HCT116 (cell line): ENCODE measurements around the gene TIAM2. TPM values are rescaled to one million over a fixed set of nuclear protein-coding genes. Genes with fewer than 3 reads are reported as not detected.

ENCODE experiments used
- ATAC-seq: fragments of 200-7000 bp; cut with Tn5 transposase; 2 replicates; pipeline ENCODE4 v1.9.1; 2020; ENCODE audit warnings: mild to moderate bottlenecking, moderate library complexity
- BruUV-seq: library from RNA; stranded (reverse); fragments of 400-500 nt; replicated peaks from 2 replicates; lab custom pipeline; 2021; lab: Mats Ljungman, UMichigan
- CTCF ChIA-PET: fragments of 300-600 bp; sonication (Branson Sonifier 250); formaldehyde crosslinking; loops from one replicate; lab custom pipeline; 2021; ENCODE audit warnings: antibody characterized with exemption; lab: Charles Lee
- POLR2A ChIA-PET: fragments of 300-600, 350-600 bp; sonication (Branson Sonifier 250); formaldehyde crosslinking; loops from one replicate; lab custom pipeline; 2021; ENCODE audit warnings: antibody characterized with exemption; lab: Charles Lee
- RAD21 ChIA-PET, 2 experiments: fragments of 300-600 bp; sonication (Branson Sonifier 250); formaldehyde crosslinking; loops; one replicate each; lab custom pipeline; 2023; ENCODE audit warnings: low total read pairs in 2 of 2; ENCODE audit not compliant: uncharacterized antibody in 2 of 2, unreplicated experiment in 2 of 2, low non-redundant PET in 1 of 2; lab: Charles Lee
- DNase-seq: peaks from one replicate; pipeline ENCODE4 v3.0.0-alpha.2; 2010; ENCODE audit warnings: low read depth, low spot score
- H2AFZ ChIP-seq: fragments of 200-600 bp; shearing (Covaris generic), sonication (generic); 2 replicates; pipeline ENCODE4 v1.6.1; 2017; ENCODE audit warnings: low read depth, mixed run types, mixed read lengths, antibody characterized with exemption, low read length; ENCODE audit not compliant: poor library complexity, severe bottlenecking
- H3K27ac ChIP-seq: 2 replicates; pipeline ENCODE4 v1.5.1; 2012; ENCODE audit warnings: low read depth, low read length
- H3K27me3 ChIP-seq: fragments of 200-600 bp; sonication (generic); 2 replicates; pipeline ENCODE4 v1.6.1; 2016; ENCODE audit warnings: mixed run types, low read length, mixed read lengths; ENCODE audit not compliant: insufficient read depth
- H3K36me3 ChIP-seq, 2 experiments: fragments of 200-500 bp in 1 of 2; fragments of 200-600 bp in 1 of 2; sonication (Bioruptor generic) in 1 of 2; sonication (generic) in 1 of 2; 2 replicates each; pipeline versions ENCODE4 v1.5.1 to v1.6.1; 2014 to 2016; ENCODE audit warnings: low read length in 2 of 2, inconsistent platforms in 1 of 2, mixed read lengths in 1 of 2, mixed run types in 1 of 2; ENCODE audit not compliant: insufficient read depth in 2 of 2, control insufficient read depth in 1 of 2
- H3K4me1 ChIP-seq, 2 experiments: fragments of 200-600 bp in 1 of 2; sonication (generic) in 1 of 2; 2 replicates each; pipeline versions ENCODE4 v1.5.1 to v1.6.1; 2012 to 2017; ENCODE audit warnings: low read length in 2 of 2, inconsistent platforms in 1 of 2, mild to moderate bottlenecking in 1 of 2, mixed read lengths in 1 of 2, mixed run types in 1 of 2, moderate library complexity in 1 of 2; ENCODE audit not compliant: insufficient read depth in 2 of 2, control insufficient read depth in 1 of 2
- H3K4me2 ChIP-seq: fragments of 200-600 bp; sonication (generic); 2 replicates; pipeline ENCODE4 v1.6.1; 2017; ENCODE audit warnings: mixed run types, low read length, mixed read lengths
- H3K4me3 ChIP-seq, 2 experiments: fragments of 200-600 bp in 1 of 2; sonication (generic) in 1 of 2; replicated peaks in 1 of 2; 2 replicates each; pipeline ENCODE4 v1.5.1; 2011 to 2016; ENCODE audit warnings: low read length in 2 of 2, control low read depth in 1 of 2, low read depth in 1 of 2, mild to moderate bottlenecking in 1 of 2, mixed read lengths in 1 of 2, mixed run types in 1 of 2
- H3K79me2 ChIP-seq: fragments of 200-600 bp; sonication (generic); 2 replicates; pipeline ENCODE4 v1.6.1; 2017; ENCODE audit warnings: mild to moderate bottlenecking, mixed run types, low read length, moderate library complexity, mixed read lengths; ENCODE audit not compliant: insufficient read depth
- H3K9ac ChIP-seq: fragments of 200-600 bp; sonication (generic); 2 replicates; pipeline ENCODE4 v1.6.1; 2016; ENCODE audit warnings: low read length, mixed read lengths
- H3K9me2 ChIP-seq: fragments of 200-600 bp; sonication (generic), shearing (Covaris generic); 2 replicates; pipeline ENCODE4 v1.6.1; 2017; ENCODE audit warnings: mixed run types, mild to moderate bottlenecking, moderate library complexity; ENCODE audit not compliant: insufficient read depth
- H3K9me3 ChIP-seq, 2 experiments: fragments of 200-500 bp in 1 of 2; fragments of 200-600 bp in 1 of 2; sonication (Bioruptor generic) in 1 of 2; sonication (generic) in 1 of 2; 2 replicates each; pipeline ENCODE4 v1.6.1; 2014 to 2017; ENCODE audit warnings: low read length in 2 of 2, mixed read lengths in 2 of 2, inconsistent platforms in 1 of 2, low read depth in 1 of 2, mild to moderate bottlenecking in 1 of 2, mixed run types in 1 of 2, moderate library complexity in 1 of 2; ENCODE audit not compliant: control insufficient read depth in 1 of 2, insufficient read depth in 1 of 2
- H4K20me1 ChIP-seq: fragments of 200-600 bp; sonication (generic), shearing (Covaris generic); 2 replicates; pipeline ENCODE4 v1.6.1; 2017; ENCODE audit warnings: mixed run types, mild to moderate bottlenecking, moderate library complexity; ENCODE audit not compliant: insufficient read depth
- EGR1 ChIP-seq: IDR thresholded peaks from 2 replicates; pipeline ENCODE4 v1.6.1; 2012; ENCODE audit warnings: low read depth
- EZH2phosphoT487 ChIP-seq: fragments of 200-600 bp; IDR thresholded peaks from 2 replicates; pipeline ENCODE4 v1.6.1; 2018; ENCODE audit warnings: antibody characterized with exemption, borderline replicate concordance
- FOSL1 ChIP-seq: IDR thresholded peaks from 2 replicates; pipeline ENCODE4 v1.6.1; 2012; ENCODE audit warnings: low read depth
- JUND ChIP-seq: IDR thresholded peaks from 2 replicates; pipeline ENCODE4 v1.6.1; 2012
- POLR2AphosphoS5 ChIP-seq: IDR thresholded peaks from 2 replicates; pipeline ENCODE4 v1.6.1; 2011; ENCODE audit warnings: mild to moderate bottlenecking, low read depth, low read length, moderate library complexity
- RAD21 ChIP-seq: IDR thresholded peaks from 2 replicates; pipeline ENCODE4 v1.6.1; 2012; ENCODE audit warnings: low read depth, mild to moderate bottlenecking
- SIN3A ChIP-seq: IDR thresholded peaks from 2 replicates; pipeline ENCODE4 v1.6.1; 2012; ENCODE audit warnings: low read depth
- TCF7L2 ChIP-seq: IDR thresholded peaks from 2 replicates; pipeline ENCODE4 v1.7.0; 2011; ENCODE audit warnings: borderline replicate concordance, inconsistent platforms; ENCODE audit not compliant: insufficient read depth, insufficient read length; ENCODE audit errors: extremely low read depth
- YY1 ChIP-seq: IDR thresholded peaks from 2 replicates; pipeline ENCODE4 v1.6.1; 2011; ENCODE audit warnings: low read length, low read depth, moderate library complexity, mild to moderate bottlenecking; ENCODE audit not compliant: insufficient replicate concordance; ENCODE audit errors: extremely low read depth
- intact Hi-C: fragments of 100-400 bp; cut with micrococcal nuclease; formaldehyde crosslinking; loops from 2 replicates; pipeline ENCODE4 v1.10.0; 2022
- total RNA-seq: library from RNA; stranded (reverse); gene quantifications from one replicate; pipeline ENCODE4 v1.2.1, GENCODE V29; 2021; ENCODE audit not compliant: unreplicated experiment
- TF ChIP-seq, protein P1 (sequence below): IDR thresholded peaks from 2 replicates; pipeline ENCODE4 v1.6.1; 2012
- TF ChIP-seq, protein P2 (sequence below): IDR thresholded peaks from 2 replicates; pipeline ENCODE4 v1.6.1; 2012; ENCODE audit warnings: low read depth

TIAM2 gene
- total RNA-seq, 1 experiment from 2014 or later, result 9.4 TPM

DNA sequence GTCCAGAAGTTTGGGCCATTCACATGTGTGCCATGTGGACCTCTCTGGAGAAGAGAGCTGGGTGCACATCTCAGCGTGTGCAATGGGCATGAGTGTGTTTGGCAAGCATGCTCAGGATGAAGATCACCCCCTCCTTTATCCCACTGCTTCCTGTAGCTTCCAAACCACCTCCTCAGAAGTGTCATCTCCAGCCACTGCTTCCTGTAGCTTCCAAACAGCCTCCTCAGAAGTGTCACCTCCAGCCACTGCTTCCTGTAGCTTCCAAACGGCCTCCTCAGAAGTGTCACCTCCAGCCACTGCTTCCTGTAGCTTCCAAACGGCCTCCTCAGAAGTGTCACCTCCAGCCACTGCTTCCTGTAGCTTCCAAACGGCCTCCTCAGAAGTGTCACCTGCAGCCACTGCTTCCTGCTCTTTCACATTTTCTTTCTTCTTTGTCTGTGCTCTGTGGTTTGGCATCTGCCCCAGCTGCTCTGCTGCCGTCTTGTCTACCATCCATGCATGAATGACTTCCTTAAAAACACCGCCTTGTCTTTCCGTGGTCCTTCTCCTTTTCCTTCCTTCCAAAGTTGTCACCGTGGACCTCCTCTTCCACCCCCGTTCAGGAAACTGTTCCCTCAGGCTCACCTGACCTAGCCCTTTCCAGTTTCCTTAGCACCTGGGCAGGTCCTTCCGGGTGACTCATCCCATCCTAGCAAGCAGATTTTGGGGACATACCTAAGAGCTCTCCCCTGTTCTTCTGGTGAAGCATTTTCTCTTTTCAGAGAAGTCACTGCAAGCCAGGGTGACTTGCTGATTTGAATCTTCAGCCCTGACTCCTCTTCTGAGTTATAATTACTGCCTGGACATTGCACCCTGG, 43.5 kb upstream of the TIAM2 start:
- Histone ChIP-seq H3K4me1 (peaks cover 11 to 16% of the 10 kb centered on the region in 2 experiments), H2AFZ (no peak overlapping the region), H3K27me3 (no peaks in the 10 kb centered on the region), H3K4me3 (no peak overlapping the region), H3K9me3 (no peaks in the 10 kb centered on the region), H4K20me1 (no peaks in the 10 kb centered on the region), H3K27ac (no peak overlapping the region; the same call in 1 of the 2 replicates), H3K36me3 (no peaks in the 10 kb centered on the region), H3K9ac (no peak overlapping the region), H3K79me2 (no peaks in the 10 kb centered on the region), H3K4me2 (peak overlapping the region; percentile 34), H3K9me2 (no peaks in the 10 kb centered on the region)
- TF ChIP-seq, protein P1, sequence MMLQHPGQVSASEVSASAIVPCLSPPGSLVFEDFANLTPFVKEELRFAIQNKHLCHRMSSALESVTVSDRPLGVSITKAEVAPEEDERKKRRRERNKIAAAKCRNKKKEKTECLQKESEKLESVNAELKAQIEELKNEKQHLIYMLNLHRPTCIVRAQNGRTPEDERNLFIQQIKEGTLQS, result no peak
- TF ChIP-seq, protein P2, sequence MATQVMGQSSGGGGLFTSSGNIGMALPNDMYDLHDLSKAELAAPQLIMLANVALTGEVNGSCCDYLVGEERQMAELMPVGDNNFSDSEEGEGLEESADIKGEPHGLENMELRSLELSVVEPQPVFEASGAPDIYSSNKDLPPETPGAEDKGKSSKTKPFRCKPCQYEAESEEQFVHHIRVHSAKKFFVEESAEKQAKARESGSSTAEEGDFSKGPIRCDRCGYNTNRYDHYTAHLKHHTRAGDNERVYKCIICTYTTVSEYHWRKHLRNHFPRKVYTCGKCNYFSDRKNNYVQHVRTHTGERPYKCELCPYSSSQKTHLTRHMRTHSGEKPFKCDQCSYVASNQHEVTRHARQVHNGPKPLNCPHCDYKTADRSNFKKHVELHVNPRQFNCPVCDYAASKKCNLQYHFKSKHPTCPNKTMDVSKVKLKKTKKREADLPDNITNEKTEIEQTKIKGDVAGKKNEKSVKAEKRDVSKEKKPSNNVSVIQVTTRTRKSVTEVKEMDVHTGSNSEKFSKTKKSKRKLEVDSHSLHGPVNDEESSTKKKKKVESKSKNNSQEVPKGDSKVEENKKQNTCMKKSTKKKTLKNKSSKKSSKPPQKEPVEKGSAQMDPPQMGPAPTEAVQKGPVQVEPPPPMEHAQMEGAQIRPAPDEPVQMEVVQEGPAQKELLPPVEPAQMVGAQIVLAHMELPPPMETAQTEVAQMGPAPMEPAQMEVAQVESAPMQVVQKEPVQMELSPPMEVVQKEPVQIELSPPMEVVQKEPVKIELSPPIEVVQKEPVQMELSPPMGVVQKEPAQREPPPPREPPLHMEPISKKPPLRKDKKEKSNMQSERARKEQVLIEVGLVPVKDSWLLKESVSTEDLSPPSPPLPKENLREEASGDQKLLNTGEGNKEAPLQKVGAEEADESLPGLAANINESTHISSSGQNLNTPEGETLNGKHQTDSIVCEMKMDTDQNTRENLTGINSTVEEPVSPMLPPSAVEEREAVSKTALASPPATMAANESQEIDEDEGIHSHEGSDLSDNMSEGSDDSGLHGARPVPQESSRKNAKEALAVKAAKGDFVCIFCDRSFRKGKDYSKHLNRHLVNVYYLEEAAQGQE, result no peak
- no peak for TF ChIP-seq POLR2AphosphoS5
- TF ChIP-seq FOSL1, result peak; percentile 31; the same call in 1 of the 2 replicates
- TF ChIP-seq TCF7L2, result peak; percentile 31
- TF ChIP-seq SIN3A, result no peak
- no peak for TF ChIP-seq YY1
- TF ChIP-seq EZH2phosphoT487, result no peak
- no peak for TF ChIP-seq EGR1
- no peak for TF ChIP-seq RAD21
- TF ChIP-seq JUND, result peak; percentile 30; the same call in 1 of the 2 replicates
- RAD21 ChIA-PET, result no interaction called here
- POLR2A ChIA-PET, result no interaction called here
- intact Hi-C loops, result no loop called here
- CTCF ChIA-PET, result no interaction called here
- BruUV-seq, result no TSS peak
- peak; percentile 81 for ATAC-seq
- no peak for DNase-seq
